Measurements from ENCODE around the gene CDKN2AIP. TPM values are rescaled to one million over a fixed set of nuclear protein-coding genes. Genes with fewer than 3 reads are reported as not detected.

CDKN2AIP gene
- total and polyA plus RNA-seq, 10 of the 15 experiments (the other 5 are each of a cell fraction or from before 2014, with no cell fraction given): 6.0 to 22.7 (median 15.9) TPM

DNA sequence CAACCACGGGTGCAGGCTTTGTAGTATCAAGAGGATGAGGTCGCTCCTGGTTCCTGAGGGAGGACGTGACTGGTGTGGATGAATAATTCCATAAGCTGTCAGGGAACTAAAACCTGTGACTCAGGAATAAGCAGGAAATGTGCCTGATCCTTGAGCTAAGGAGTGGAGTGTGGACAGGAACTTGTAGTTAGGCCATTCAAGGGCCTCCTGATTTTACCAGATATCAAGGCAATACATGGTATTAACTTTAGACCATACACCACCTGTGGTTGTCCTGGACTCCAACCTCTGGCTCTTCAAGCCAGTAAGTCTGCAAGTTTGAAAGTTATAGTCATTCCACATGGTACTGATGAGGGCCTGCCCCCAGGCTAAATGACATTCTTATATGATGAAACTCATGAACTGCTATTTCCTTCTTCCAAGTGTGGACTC is 48.4 kb downstream of the CDKN2AIP start (continued):
- TF ChIP-seq RAD51 (IDR thresholded peaks at IDR 0.05) (no peak), HDGF (IDR thresholded peaks at IDR 0.05) (no peak)
- TF ChIP-seq, protein P1, sequence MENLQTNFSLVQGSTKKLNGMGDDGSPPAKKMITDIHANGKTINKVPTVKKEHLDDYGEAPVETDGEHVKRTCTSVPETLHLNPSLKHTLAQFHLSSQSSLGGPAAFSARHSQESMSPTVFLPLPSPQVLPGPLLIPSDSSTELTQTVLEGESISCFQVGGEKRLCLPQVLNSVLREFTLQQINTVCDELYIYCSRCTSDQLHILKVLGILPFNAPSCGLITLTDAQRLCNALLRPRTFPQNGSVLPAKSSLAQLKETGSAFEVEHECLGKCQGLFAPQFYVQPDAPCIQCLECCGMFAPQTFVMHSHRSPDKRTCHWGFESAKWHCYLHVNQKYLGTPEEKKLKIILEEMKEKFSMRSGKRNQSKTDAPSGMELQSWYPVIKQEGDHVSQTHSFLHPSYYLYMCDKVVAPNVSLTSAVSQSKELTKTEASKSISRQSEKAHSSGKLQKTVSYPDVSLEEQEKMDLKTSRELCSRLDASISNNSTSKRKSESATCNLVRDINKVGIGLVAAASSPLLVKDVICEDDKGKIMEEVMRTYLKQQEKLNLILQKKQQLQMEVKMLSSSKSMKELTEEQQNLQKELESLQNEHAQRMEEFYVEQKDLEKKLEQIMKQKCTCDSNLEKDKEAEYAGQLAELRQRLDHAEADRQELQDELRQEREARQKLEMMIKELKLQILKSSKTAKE (IDR thresholded peaks at IDR 0.05; ENCODE audit: low read depth, poor library complexity, severe bottlenecking): no peak

DNA sequence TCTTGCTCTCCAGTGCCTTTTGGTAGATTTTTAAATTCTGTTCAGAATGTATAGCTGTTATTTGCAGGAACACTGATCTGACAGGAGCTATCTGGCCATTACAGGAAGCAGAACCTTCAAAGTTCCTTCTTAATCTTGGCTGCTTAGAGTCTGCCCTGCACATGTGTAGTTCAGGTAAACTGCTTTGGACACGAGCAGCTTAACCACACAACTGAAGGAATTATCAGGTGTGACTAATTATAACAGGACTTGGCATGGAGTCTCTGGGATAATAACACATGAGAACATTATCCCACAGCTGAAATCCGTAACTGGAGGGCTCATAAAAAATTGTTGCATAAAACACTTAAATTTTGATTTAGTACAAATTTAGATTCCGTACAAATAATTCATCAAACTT is 48.8 kb downstream of the CDKN2AIP start:
- no peak for TF ChIP-seq MYC (IDR thresholded peaks at IDR 0.05; ENCODE audit: insufficient read depth, insufficient read length, insufficient replicate concordance, low read length, severe bottlenecking)
- no peak for TF ChIP-seq ZNF274 (IDR thresholded peaks at IDR 0.05; ENCODE audit: insufficient read depth, insufficient read length)
- no peak for TF ChIP-seq RFX5 (IDR thresholded peaks at IDR 0.05; ENCODE audit: low read depth, low read length)
- SMC1A ChIA-PET (ENCODE audit: uncharacterized antibody, unreplicated experiment): interaction anchor here (0.9 kb wide), 1 partner anchor 70 kb away, joined by 3 read pairs; no protein-coding TSS in a partner anchor
- H3K27ac ChIP-seq (ENCODE audit: control insufficient read depth, insufficient read depth): no peak overlapping the region
- FAIRE-seq (no peak), ATAC-seq (no peak), DNase-seq (ENCODE audit: low read depth, low spot score) (no peak)
- RAD21 ChIA-PET (ENCODE audit: unreplicated experiment): no interaction called here
- H3K9me3 ChIP-seq (replicated peaks; ENCODE audit: control insufficient read depth, insufficient read depth, low read length): no peaks in the 10 kb centered on the region
- H2AFZ ChIP-seq (ENCODE audit: control insufficient read depth, low read depth, low read length): no peak overlapping the region
- H3K4me1 ChIP-seq (ENCODE audit: control insufficient read depth, insufficient read depth, low read length): no peaks in the 10 kb centered on the region
- in situ Hi-C loops (cut with MboI): no loop called here
- CTCF ChIA-PET: interaction anchor here (1.4 kb wide), 1 partner anchor 11 kb away, joined by 7 read pairs; the partner anchor contains the start of gene ING2
- H3K27me3 ChIP-seq (replicated peaks in 1 of 2; ENCODE audit: control insufficient read depth in 2 of 2, insufficient read depth in 2 of 2, low read length in 1 of 2): no peaks in the 10 kb centered on the region
- H3K36me3 ChIP-seq (ENCODE audit: control insufficient read depth in 2 of 2, insufficient read depth in 2 of 2, low read length in 1 of 2): no peaks in the 10 kb centered on the region
- H3K4me2 ChIP-seq (ENCODE audit: control insufficient read depth, insufficient read depth): no peak overlapping the region
- intact Hi-C loops (cut with micrococcal nuclease; ENCODE audit: unreplicated experiment): no loop called here
- BruUV-seq (replicated peaks): no TSS peak
- POLR2A ChIA-PET: interaction anchor here (0.8 kb wide), 1 partner anchor 11 kb away, joined by 3 read pairs; no protein-coding TSS in a partner anchor
- H3K4me3 ChIP-seq: no peak overlapping the region
- H3K79me2 ChIP-seq (ENCODE audit: control insufficient read depth, insufficient read depth, low read length): no peaks in the 10 kb centered on the region
- H3K9ac ChIP-seq (ENCODE audit: control insufficient read depth, insufficient read depth, low read length): no peak overlapping the region
- no peaks in the 10 kb centered on the region for H4K20me1 ChIP-seq (ENCODE audit: control insufficient read depth, insufficient read depth)
- 74% methylated on average over 3 of the region's 3 CpGs for WGBS (ENCODE audit: insufficient coverage, insufficient replicate concordance, low lambda C conversion rate, missing lambda C conversion rate)

Data from GM12878 (cell line).